Tibial artery (tissue), 4 donors: ENCODE measurements around the gene RBFOX1.

Source experiments
- DNase-seq, 2 donors: peaks; one replicate each; pipeline ENCODE4 v3.0.0-alpha.2; 2019
- H3K27ac ChIP-seq, 2 donors: fragments of 200-600 bp; sonication (generic) in 1 of 2; 1 replicate in 1 of 2; 2 replicates in 1 of 2; pipeline ENCODE4 v1.5.1; 2018 to 2019; ENCODE audit warnings: mild to moderate bottlenecking in 1 of 2
- H3K27me3 ChIP-seq, 2 donors: fragments of 200-600 bp; sonication (generic) in 1 of 2; one replicate each; pipeline versions ENCODE4 v1.5.1 to v1.6.0; 2016 to 2019
- H3K36me3 ChIP-seq, 3 donors: fragments of 200-600 bp; sonication (generic) in 2 of 3; one replicate each; pipeline ENCODE4 v1.5.1; 2016 to 2019; ENCODE audit warnings: mild to moderate bottlenecking in 2 of 3
- H3K4me1 ChIP-seq, 4 donors: fragments of 200-600 bp; sonication (generic) in 2 of 4; 1 replicate in 3 of 4; 2 replicates in 1 of 4; pipeline ENCODE4 v1.5.1; 2016 to 2019
- H3K4me3 ChIP-seq, 2 donors: fragments of 200-600 bp; sonication (generic) in 1 of 2; 1 replicate in 1 of 2; 2 replicates in 1 of 2; pipeline ENCODE4 v1.5.1; 2018 to 2019; ENCODE audit warnings: mild to moderate bottlenecking in 2 of 2
- H3K9me3 ChIP-seq, 3 donors: fragments of 200-600 bp; sonication (generic) in 1 of 3; one replicate each; pipeline ENCODE4 v1.5.1; 2016 to 2019
- CTCF ChIP-seq, 2 experiments: fragments of 200-600 bp in 1 of 2; fragments of 450-650 bp in 1 of 2; IDR thresholded peaks; one replicate each; pipeline ENCODE4 v1.5.1; 2017 to 2019; ENCODE audit warnings: antibody characterized with exemption in 2 of 2, mild to moderate bottlenecking in 1 of 2, moderate library complexity in 1 of 2
- intact Hi-C: fragments of 100-400 bp; cut with DNase I; formaldehyde crosslinking; loops from one replicate; pipeline ENCODE4 v1.15.0; 2023; ENCODE audit warnings: low total_unique reads

RBFOX1 gene

GRCh38 chr16:7399296-7399695 is 66.7 kb downstream of the RBFOX1 start:
- no peaks in the 10 kb centered on the region for H3K9me3 ChIP-seq
- H3K36me3 ChIP-seq = no peaks in the 10 kb centered on the region
- DNase-seq = no peak
- H3K4me3 ChIP-seq = no peak overlapping the region
- TF ChIP-seq CTCF (IDR thresholded peaks at IDR 0.05) = no peak
- no peaks in the 10 kb centered on the region for H3K4me1 ChIP-seq
- no peaks in the 10 kb centered on the region for H3K27me3 ChIP-seq
- no peak overlapping the region for H3K27ac ChIP-seq
- intact Hi-C loops = no loop called here

- Histone ChIP-seq H3K4me1 (no peaks in the 10 kb centered on the region), H3K27ac (no peak overlapping the region), H3K4me3 (no peak overlapping the region), H3K27me3 (no peaks in the 10 kb centered on the region), H3K36me3 (no peaks in the 10 kb centered on the region), H3K9me3 (no peaks in the 10 kb centered on the region)
- no peak for TF ChIP-seq CTCF (IDR thresholded peaks at IDR 0.05)
- intact Hi-C loops = no loop called here
- DNase-seq = no peak
Measured at GRCh38 chr16:7400117-7400890, 67.7 kb downstream of the RBFOX1 start.

- intact Hi-C loops = no loop called here
- no peak for TF ChIP-seq CTCF (IDR thresholded peaks at IDR 0.05)
- no peak for DNase-seq
- Histone ChIP-seq H3K4me1 (no peaks in the 10 kb centered on the region), H3K36me3 (no peaks in the 10 kb centered on the region), H3K9me3 (no peaks in the 10 kb centered on the region), H3K27ac (no peak overlapping the region), H3K4me3 (no peak overlapping the region), H3K27me3 (no peaks in the 10 kb centered on the region)
Measured at GRCh38 chr16:7404217-7404616, 71.6 kb downstream of the RBFOX1 start.

GRCh38 chr16:7405166-7405565 is 72.5 kb downstream of the RBFOX1 start:
- Histone ChIP-seq H3K4me3 (no peak overlapping the region), H3K9me3 (peaks cover 0 to 3% (median 0%) of the 10 kb centered on the region in 3 donors), H3K27ac (no peak overlapping the region), H3K36me3 (no peaks in the 10 kb centered on the region), H3K27me3 (no peaks in the 10 kb centered on the region), H3K4me1 (no peaks in the 10 kb centered on the region)
- intact Hi-C loops = no loop called here
- no peak for TF ChIP-seq CTCF (IDR thresholded peaks at IDR 0.05)
- DNase-seq = no peak

- TF ChIP-seq CTCF (IDR thresholded peaks at IDR 0.05) = no peak
- no peak overlapping the region for H3K27ac ChIP-seq
- H3K36me3 ChIP-seq = no peaks in the 10 kb centered on the region
- no peaks in the 10 kb centered on the region for H3K27me3 ChIP-seq
- DNase-seq = no peak
- intact Hi-C loops = no loop called here
- H3K4me1 ChIP-seq = no peaks in the 10 kb centered on the region
- H3K4me3 ChIP-seq = no peak overlapping the region
- peaks cover 0 to 3% (median 0%) of the 10 kb centered on the region in 3 donors for H3K9me3 ChIP-seq
Measured at GRCh38 chr16:7408700-7409365, 76.2 kb downstream of the RBFOX1 start.
